GM19468 (cell line): ENCODE data around the gene ITGAL.
"Not testable (repeated sequence)": the region's sequence is repeated elsewhere in the genome, so short reads cannot be mapped to it uniquely, and the experiment has no call there.

Experiments
- ATAC-seq: cut with Tn5 transposase; IDR thresholded peaks from one replicate; pipeline ENCODE4 v1.9.1; 2021; ENCODE audit warnings: mild to moderate bottlenecking, moderate library complexity, moderate number of reproducible peaks; ENCODE audit not compliant: unreplicated experiment; ENCODE audit errors: extremely low read depth

Gene ITGAL

GRCh38 chr16:30539000-30539964 lies 66.7 kb downstream of the ITGAL start:
- ATAC-seq = no peak

- ATAC-seq = not testable (repeated sequence)
Observed at GRCh38 chr16:30539986-30540526, 67.5 kb downstream of the ITGAL start.

- not testable (repeated sequence) for ATAC-seq
Observed at GRCh38 chr16:30540916-30541464, 68.4 kb downstream of the ITGAL start.

GRCh38 chr16:30541502-30542329 lies 69.2 kb downstream of the ITGAL start:
- no peak for ATAC-seq

- ATAC-seq = no peak
Observed at GRCh38 chr16:30543067-30543466, 70.5 kb downstream of the ITGAL start.

- no peak for ATAC-seq
Observed at GRCh38 chr16:30546115-30546514, 73.6 kb downstream of the ITGAL start.

- ATAC-seq = no peak
Observed at GRCh38 chr16:30548416-30549253, 76.1 kb downstream of the ITGAL start.

GRCh38 chr16:30551781-30552180 lies 79.2 kb downstream of the ITGAL start:
- no peak for ATAC-seq

GRCh38 chr16:30552956-30553355 lies 80.4 kb downstream of the ITGAL start:
- no peak for ATAC-seq

GRCh38 chr16:30553393-30553899 lies 80.9 kb downstream of the ITGAL start:
- ATAC-seq = no peak

GRCh38 chr16:30554557-30555314 lies 82.2 kb downstream of the ITGAL start:
- ATAC-seq = no peak

GRCh38 chr16:30555315-30556124 lies 83.0 kb downstream of the ITGAL start:
- ATAC-seq = no peak

GRCh38 chr16:30556125-30556473 lies 83.6 kb downstream of the ITGAL start:
- ATAC-seq = no peak

GRCh38 chr16:30557707-30557956 lies 85.1 kb downstream of the ITGAL start:
- ATAC-seq = no peak

- peak; percentile 87 for ATAC-seq
Observed at GRCh38 chr16:30557957-30558788, 85.6 kb downstream of the ITGAL start, which contains the start of gene ZNF764. Gene ZNF764 (minus strand): TSS chr16:30558374. CDS start chr16:30558182, 192 bp downstream.

GRCh38 chr16:30558789-30559377 lies 86.3 kb downstream of the ITGAL start:
- no peak for ATAC-seq

- ATAC-seq = no peak
Observed at GRCh38 chr16:30559690-30560089, 87.1 kb downstream of the ITGAL start.
